HepG2 (cell line): ENCODE results near the gene GOT2. TPM values are rescaled to one million over a fixed set of nuclear protein-coding genes. Genes with fewer than 3 reads are reported as not detected.

ENCODE experiments used
- ATF7-NPFF ChIP-seq: sonication (generic); formaldehyde crosslinking; IDR thresholded peaks from 2 replicates; pipeline ENCODE4 v1.8.1; 2023; ENCODE audit warnings: mild to moderate bottlenecking, low read depth, missing genetic modification reagents, moderate library complexity
- CEBPZ ChIP-seq: IDR thresholded peaks from 2 replicates; pipeline ENCODE4 v1.6.1; 2012; ENCODE audit warnings: low read length, improper control_type of control experiment
- CTCF ChIP-seq: sonication (generic); formaldehyde crosslinking; IDR thresholded peaks from 2 replicates; pipeline ENCODE4 v1.5.0; 2020; ENCODE audit warnings: mild to moderate bottlenecking, missing genetic modification reagents, moderate library complexity
- FOXA1 ChIP-seq, 2 experiments: fragments of 450-650 bp in 1 of 2; sonication (generic) in 1 of 2; formaldehyde crosslinking in 1 of 2; IDR thresholded peaks; 2 replicates each; pipeline versions ENCODE4 v1.4.0 to v1.6.1; 2016 to 2020; ENCODE audit warnings: missing genetic modification reagents in 1 of 2
- MZF1 ChIP-seq: sonication (generic); formaldehyde crosslinking; IDR thresholded peaks from 2 replicates; pipeline ENCODE4 v1.8.1; 2023; ENCODE audit warnings: mild to moderate bottlenecking, missing genetic modification reagents, borderline replicate concordance
- NFE2L2 ChIP-seq: fragments of 150-350 bp; IDR thresholded peaks from 2 replicates; pipeline ENCODE4 v1.6.1; 2014; ENCODE audit warnings: low read length
- PITX1 ChIP-seq: sonication (generic); formaldehyde crosslinking; IDR thresholded peaks from 2 replicates; pipeline ENCODE4 v1.5.1; 2020; ENCODE audit warnings: mild to moderate bottlenecking, missing genetic modification reagents
- PRPF4 ChIP-seq: fragments of 200-400 bp; formaldehyde crosslinking; IDR thresholded peaks from 2 replicates; pipeline ENCODE4 v1.6.1; 2016; ENCODE audit warnings: low read length, low read depth; ENCODE audit not compliant: poor library complexity, severe bottlenecking
- RAD21 ChIP-seq: fragments of 450-650 bp; formaldehyde crosslinking; IDR thresholded peaks from 2 replicates; pipeline ENCODE4 v1.5.0; 2020; ENCODE audit warnings: mild to moderate bottlenecking
- RFX3 ChIP-seq: IDR thresholded peaks from 2 replicates; pipeline ENCODE4 v1.6.1; 2016; ENCODE audit warnings: missing biosample characterization, missing genetic modification reagents
- U2AF2 ChIP-seq: fragments of 200-400 bp; formaldehyde crosslinking; IDR thresholded peaks from 2 replicates; pipeline ENCODE4 v1.6.1; 2017; ENCODE audit warnings: low read depth, mild to moderate bottlenecking, low read length
- ZNF18 ChIP-seq: sonication (generic); formaldehyde crosslinking; IDR thresholded peaks from 2 replicates; pipeline ENCODE4 v1.8.0; 2022; ENCODE audit warnings: mild to moderate bottlenecking, missing genetic modification reagents; ENCODE audit not compliant: insufficient replicate concordance
- ZNF274 ChIP-seq: sonication (generic); formaldehyde crosslinking; IDR thresholded peaks from 2 replicates; pipeline ENCODE4 v1.5.1; 2020; ENCODE audit warnings: mild to moderate bottlenecking, missing genetic modification reagents
- ZNF281 ChIP-seq: sonication (generic); formaldehyde crosslinking; IDR thresholded peaks from 2 replicates; pipeline ENCODE4 v1.4.0; 2020; ENCODE audit warnings: missing genetic modification reagents, borderline replicate concordance
- ZNF33A ChIP-seq: sonication (generic); formaldehyde crosslinking; IDR thresholded peaks from 2 replicates; pipeline ENCODE4 v1.5.1; 2020; ENCODE audit warnings: missing genetic modification reagents, mild to moderate bottlenecking, moderate library complexity, borderline replicate concordance
- ZNF34 ChIP-seq: sonication (generic); formaldehyde crosslinking; IDR thresholded peaks from 2 replicates; pipeline ENCODE4 v1.4.0; 2020; ENCODE audit warnings: mild to moderate bottlenecking, missing genetic modification reagents, borderline replicate concordance
- ZNF550 ChIP-seq: sonication (generic); formaldehyde crosslinking; IDR thresholded peaks from 2 replicates; pipeline ENCODE4 v1.4.0; 2020; ENCODE audit warnings: mild to moderate bottlenecking, missing genetic modification reagents, borderline replicate concordance
- ZNF775 ChIP-seq: sonication (generic); formaldehyde crosslinking; IDR thresholded peaks from 2 replicates; pipeline ENCODE4 v1.4.0; 2020; ENCODE audit warnings: missing genetic modification reagents, mild to moderate bottlenecking, moderate library complexity, borderline replicate concordance
- ZNF781 ChIP-seq: sonication (generic); formaldehyde crosslinking; IDR thresholded peaks from 2 replicates; pipeline ENCODE4 v1.5.1; 2020; ENCODE audit warnings: borderline replicate concordance, mild to moderate bottlenecking, missing genetic modification reagents; ENCODE audit errors: not compliant biosample characterization
- polyA plus RNA-seq, 8 experiments: library from polyadenylated mRNA; depleted of rRNA in 3 of 8; stranded (reverse) in 7 of 8; unstranded in 1 of 8; fragments of >200 nt; fragmentation: Illumina TruSeq in 4 of 8; extraction: Trizol in 4 of 8; gene quantifications; 2 replicates each; pipeline versions ENCODE4 v1.2.1 to v1.2.3, GENCODE V29; 2011 to 2016; ENCODE audit warnings: low read depth in 4 of 8, missing spikeins in 1 of 8, mixed read lengths in 1 of 8; ENCODE audit not compliant: insufficient read depth in 1 of 8
- total RNA-seq, 5 experiments: library from RNA; depleted of rRNA; stranded (reverse); fragments of >200 nt; fragmentation: Illumina TruSeq; extraction: Trizol; gene quantifications; 2 replicates each; pipeline ENCODE4 v1.2.3, GENCODE V29; 2016; ENCODE audit warnings: low read depth in 1 of 5

Gene GOT2
- total and polyA plus RNA-seq, 2 of the 13 experiments (the other 11 are each of a cell fraction or from before 2014, with no cell fraction given), result 32.6 to 121 TPM

GRCh38 chr16:58684354-58685083, 49.6 kb downstream of the GOT2 start, which contains the start of gene SLC38A7 (continued):
- TF ChIP-seq ZNF781 (no peak), ZNF33A (CRISPR knock-in tag) (no peak), ZNF775 (CRISPR knock-in tag) (no peak; the same call in 1 of the 2 replicates), ZNF281 (CRISPR knock-in tag) (no peak), ZNF274 (CRISPR knock-in tag) (peak; percentile 59; the same call in 1 of the 2 replicates), PRPF4 (no peak), ZNF18 (CRISPR knock-in tag) (no peak), CTCF (peak; percentile 13; the same call in 1 of the 2 replicates), NFE2L2 (no peak), CEBPZ (no peak), MZF1 (CRISPR knock-in tag) (no peak), ZNF34 (CRISPR knock-in tag) (no peak), PITX1 (CRISPR knock-in tag) (peak; percentile 59), FOXA1 (IDR thresholded peaks at IDR 0.05) (no peak), FOXA1 (CRISPR knock-in tag; IDR thresholded peaks at IDR 0.05) (peak; percentile 43; the same call in 1 of the 2 replicates), U2AF2 (0 out of 2 replicates have a peak, but pooled peaks have one; percentile 48), RFX3 (CRISPR knock-in tag) (no peak), ZNF550 (CRISPR knock-in tag) (no peak), ATF7-NPFF (CRISPR knock-in tag) (peak; percentile 21; the same call in 1 of the 2 replicates), RAD21 (no peak; the same call in 1 of the 2 replicates)
